ENCODE measurements around the gene TMEM150A.

GRCh38 chr2:85619617-85620016, 17.1 kb upstream of the TMEM150A start:
- TF ChIP-seq CTCF (CRISPR knock-in tag; IDR thresholded peaks at IDR 0.05), result no peak
- no peak for TF ChIP-seq ZFP62 (CRISPR knock-in tag; IDR thresholded peaks at IDR 0.05)
- no peak for TF ChIP-seq RAD21 (CRISPR knock-in tag; IDR thresholded peaks at IDR 0.05)
- no peak for TF ChIP-seq POLR2AphosphoS5 (IDR thresholded peaks at IDR 0.05; ENCODE audit: low read depth, low read length)
- no peak for TF ChIP-seq ZBTB43 (CRISPR knock-in tag; conservative IDR thresholded peaks at IDR 0.05)
- no peak for TF ChIP-seq ZFP36L1 (CRISPR knock-in tag; IDR thresholded peaks at IDR 0.05)
- no peak for TF ChIP-seq ZNF562 (CRISPR knock-in tag; IDR thresholded peaks at IDR 0.05; ENCODE audit: borderline replicate concordance)
- TF ChIP-seq ZNF232 (CRISPR knock-in tag; IDR thresholded peaks at IDR 0.05; ENCODE audit: borderline replicate concordance), result no peak
- no peak for TF ChIP-seq U2AF2 (IDR thresholded peaks at IDR 0.05; ENCODE audit: low read depth, low read length)
- TF ChIP-seq TCF12 (IDR thresholded peaks at IDR 0.05), result no peak
- TF ChIP-seq TCF12 (CRISPR knock-in tag; IDR thresholded peaks at IDR 0.05), result no peak
- TF ChIP-seq TAF1 (CRISPR knock-in tag; IDR thresholded peaks at IDR 0.05), result no peak
- no peak for TF ChIP-seq ZBTB2 (CRISPR knock-in tag; IDR thresholded peaks at IDR 0.05; ENCODE audit: low read depth)
- TF ChIP-seq ESRRA (CRISPR knock-in tag; IDR thresholded peaks at IDR 0.05; ENCODE audit: low read depth), result no peak
